GM15510 (cell line): ENCODE data around the gene SLC46A1.

Experiments used
- POLR2A ChIP-seq: IDR thresholded peaks from 3 replicates; pipeline ENCODE4 v1.6.1; 2011; ENCODE audit warnings: borderline replicate concordance; ENCODE audit not compliant: insufficient read length; ENCODE audit errors: extremely low read depth

SLC46A1 gene

DNA sequence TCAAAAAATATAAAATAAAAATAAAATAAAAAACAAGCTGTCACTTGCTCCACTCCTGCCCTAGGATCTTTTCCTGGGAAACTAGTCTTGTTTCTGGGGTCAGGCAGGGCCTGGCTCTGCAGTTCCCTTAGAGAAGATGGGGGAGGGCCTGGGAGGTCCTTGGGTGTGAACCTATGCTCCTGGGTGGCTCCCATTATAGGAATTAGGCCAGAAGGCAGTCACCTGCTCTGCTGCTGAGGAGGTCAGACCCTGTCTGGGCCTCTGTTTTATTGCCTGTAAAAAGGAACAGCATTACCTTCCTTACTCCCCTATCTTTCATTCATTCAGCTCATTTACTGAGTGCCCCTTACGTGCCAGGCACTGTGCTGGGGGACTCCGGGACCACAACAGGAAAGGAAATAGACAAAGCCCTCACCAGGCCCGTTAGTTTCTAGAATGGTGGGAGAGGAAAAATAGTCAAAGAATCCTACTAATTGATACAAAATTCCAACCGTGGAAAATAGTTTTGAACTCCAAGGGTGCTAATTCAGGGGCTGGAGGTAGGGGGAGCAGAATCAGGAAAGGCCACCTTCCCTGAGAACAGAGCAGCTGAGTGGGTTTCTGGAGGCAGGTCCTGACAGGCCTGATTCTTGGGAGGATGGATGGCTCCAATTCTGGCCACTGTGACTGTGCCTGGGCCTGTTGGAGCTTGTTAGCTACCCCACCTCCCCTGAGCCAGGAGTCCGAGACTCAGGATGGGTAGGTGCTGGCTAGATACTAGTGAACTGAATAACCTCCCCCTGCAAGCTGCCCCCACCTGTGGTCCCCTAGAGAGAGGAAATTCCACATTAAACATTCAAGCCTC lies 1.3 kb upstream of the SLC46A1 start:
- no peak for TF ChIP-seq POLR2A

DNA sequence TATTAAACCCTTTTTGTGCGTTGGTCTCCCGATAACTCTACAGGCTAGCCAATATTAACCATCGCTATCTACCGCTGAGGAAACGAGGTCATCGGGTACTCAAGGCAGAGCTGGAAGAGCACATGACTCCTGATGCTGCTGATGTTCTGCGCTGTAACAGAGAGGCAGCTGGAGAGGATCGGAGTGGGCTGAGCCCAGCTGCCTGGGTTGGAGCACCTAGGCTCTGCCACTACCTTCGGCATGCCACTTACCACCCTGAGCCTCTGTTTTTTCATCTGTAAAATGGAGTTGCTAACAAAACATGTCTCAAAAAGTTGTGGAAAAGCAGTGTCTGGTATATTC lies 432 bp upstream of the SLC46A1 start:
- TF ChIP-seq POLR2A: no peak

DNA sequence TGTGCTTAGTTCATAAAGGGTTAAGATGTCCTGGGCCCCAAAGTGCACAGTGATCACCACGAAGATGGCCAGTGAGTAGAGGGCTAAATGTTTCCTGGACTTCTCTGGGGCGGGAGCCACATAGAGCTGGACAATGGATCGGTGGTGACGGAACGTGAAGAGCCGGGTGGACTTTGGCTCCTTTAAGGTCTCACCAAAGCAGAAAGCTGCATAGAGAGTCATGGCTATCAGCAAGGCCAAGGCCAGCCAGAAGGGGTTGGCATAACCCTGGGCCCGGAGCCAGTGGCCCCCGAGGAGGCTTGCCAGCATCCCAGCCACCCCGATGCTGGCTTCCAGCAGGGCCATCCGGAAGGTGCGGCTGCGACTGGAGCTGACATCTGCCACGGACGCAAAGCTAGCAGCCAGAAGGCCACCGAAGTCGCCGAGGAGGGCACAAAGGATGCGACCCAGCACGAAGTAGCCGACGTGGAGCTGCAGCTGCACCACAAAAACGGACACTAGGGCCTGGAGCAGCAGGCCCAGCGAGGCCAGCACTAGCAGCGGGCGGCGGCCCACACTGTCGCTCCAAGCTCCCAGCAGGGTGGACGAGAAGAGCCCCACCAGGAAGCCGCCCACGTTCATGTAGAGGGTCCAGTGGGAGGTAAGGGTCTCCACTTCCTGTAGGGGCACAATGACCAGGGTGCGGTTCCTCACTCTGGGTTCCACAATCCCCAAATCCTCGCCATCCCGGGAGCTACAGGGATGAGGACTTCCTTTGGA lies 1.0 kb downstream of the SLC46A1 start:
- no peak for TF ChIP-seq POLR2A

DNA sequence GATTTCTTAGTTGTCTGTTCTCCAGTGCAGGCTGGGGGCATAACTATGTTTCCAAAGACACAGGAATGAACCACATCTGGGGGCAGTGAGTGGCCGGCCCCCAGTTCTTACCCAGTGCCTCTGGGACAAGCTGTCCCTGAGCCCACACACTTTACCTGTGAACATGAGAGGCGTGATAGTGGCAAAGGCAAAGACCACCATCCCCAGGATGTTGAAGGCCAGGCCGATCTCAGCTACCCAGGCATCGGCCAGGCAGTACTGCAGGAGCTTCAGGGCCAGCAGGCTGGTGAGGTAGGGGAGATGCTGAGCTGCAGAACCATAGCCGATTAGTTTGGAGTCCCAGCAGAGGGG lies 1.6 kb downstream of the SLC46A1 start:
- no peak for TF ChIP-seq POLR2A

DNA sequence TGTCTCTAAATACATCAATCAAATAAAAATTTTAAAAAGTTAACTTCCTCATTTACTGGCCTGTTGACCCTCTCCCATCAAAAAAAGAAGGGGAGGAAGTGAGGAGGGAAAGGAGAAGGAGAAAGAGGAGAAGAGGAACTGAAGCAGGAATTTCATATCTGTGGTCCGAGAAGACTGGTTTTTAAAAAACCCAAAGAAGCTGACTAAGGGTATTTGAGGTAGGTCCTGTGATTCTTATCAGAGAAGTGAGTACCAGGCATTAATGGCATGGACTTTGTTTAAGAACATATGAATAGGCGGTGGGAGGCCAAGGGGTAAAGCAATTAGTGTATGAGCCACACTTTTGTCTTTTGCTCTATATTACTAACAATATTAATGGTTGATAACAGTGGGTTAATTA lies 2.0 kb downstream of the SLC46A1 start:
- no peak for TF ChIP-seq POLR2A

DNA sequence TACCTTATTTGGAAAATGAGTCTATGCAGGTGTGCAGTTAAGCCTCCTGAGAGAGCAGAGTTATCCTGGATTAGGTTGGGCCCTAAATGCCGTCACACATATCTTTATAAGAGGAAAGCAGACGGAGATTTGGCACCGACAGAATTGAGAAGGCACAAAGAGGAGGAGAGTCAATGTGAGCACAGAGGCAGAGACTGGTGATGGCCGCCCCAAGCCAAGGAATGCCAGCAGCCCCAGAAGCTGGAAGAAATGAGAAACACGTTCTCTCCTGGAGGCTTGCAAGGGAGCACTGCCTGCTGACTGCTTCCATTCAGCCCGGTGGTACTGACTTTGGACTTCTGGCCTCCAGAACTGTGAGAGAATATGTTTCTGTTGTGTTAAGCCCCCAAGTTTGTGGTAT lies 3.2 kb downstream of the SLC46A1 start:
- no peak for TF ChIP-seq POLR2A

DNA sequence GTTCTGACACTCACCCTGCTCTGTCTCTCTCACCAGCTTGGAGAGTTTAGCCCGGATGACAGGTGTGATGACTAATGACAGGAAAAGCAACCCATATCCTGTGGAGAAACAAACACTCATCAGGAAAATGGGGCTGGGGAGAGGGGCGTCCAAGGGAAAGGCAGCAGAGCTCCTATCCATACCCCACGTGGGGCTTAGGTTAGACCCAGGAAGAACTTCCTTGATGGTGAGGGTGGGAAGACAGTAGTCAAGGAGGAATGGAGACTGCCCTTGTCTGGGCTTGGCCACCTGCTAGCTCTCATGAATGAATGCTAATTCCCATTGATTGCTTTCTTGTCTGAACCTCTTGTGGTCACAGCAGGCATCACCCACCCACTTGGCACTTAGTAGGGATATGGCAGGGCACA lies 3.8 kb downstream of the SLC46A1 start:
- TF ChIP-seq POLR2A: no peak

DNA sequence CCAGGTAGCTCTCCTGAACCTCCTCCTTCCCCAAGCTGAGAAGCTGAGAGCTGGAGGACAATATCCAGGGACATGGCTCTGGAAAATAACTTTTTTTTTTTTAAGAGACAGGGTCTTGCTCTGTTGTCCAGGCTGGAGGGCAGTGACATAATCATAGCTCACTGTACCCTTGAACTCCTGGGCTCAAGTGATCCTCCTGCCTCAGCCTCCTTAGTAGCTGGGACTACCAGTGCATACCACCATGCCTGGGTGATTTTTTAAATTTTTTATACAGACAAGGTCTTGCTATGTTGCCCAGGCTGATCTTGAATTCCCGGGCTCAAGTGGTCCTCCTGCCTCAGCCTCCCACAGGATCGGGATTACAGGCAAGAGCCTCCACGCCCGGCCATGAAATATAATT lies 6.2 kb downstream of the SLC46A1 start:
- TF ChIP-seq POLR2A: no peak

DNA sequence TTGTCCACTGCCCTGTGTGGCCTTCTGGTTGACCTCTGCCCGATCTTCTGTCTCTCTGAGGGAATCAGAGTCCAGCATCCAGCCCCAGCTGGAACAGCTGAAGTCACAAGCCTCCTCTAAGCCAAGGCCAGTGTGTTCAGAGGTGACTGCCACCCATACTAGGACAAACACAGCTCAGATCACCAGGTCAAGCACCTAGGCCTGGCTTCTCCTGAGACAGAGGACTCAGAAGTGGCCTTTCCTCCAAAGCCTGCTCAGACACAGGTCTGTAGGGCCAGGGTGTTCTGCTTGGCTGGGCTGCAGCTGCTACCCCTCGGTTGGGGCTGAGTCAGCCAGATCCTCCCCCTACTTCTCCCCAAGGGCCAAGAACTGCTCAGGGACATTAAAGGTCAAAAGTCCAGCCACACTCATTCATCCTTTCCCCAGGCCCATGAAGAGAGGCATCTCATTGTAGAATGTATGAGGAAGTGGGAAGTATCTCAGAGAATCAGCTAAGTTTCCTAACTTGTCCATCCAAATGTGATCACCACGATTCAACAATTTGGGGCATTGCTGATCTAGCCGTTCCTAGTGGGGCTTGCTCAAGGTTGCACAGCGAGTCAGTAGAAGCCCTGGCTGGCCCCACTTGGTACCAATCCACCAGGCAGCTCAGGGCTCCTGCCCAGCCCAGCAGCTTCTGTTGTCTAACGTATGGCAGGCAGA lies 7.6 kb downstream of the SLC46A1 start:
- no peak for TF ChIP-seq POLR2A

DNA sequence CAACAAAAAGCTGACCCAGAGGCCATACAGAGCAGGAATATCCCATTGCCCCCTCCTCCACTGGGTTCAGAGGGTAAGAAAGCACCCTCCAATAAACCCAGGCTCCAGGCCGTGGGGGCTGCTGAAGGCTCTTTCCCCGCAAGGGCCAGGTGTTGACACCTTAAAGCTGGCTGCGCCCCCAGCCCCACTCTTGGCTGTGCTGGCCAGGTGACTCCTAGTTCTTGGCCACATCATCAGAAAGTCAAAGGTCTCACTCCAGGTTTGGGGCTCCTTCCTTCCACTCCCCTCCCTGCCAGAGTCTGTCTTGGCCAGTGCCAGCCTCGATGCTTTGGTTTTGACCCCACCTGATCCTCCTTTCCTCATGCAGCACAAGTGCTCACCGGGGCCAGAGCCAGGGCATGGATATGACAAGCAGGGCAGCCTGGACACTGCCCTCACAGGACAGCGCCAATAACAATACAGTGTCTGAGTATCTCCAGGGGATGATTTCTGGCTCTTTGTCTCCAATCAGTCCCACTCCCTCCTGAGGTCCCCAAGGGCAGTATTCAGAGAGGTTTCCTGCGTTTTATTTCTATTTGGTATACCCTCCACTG lies 8.2 kb downstream of the SLC46A1 start:
- TF ChIP-seq POLR2A: no peak

DNA sequence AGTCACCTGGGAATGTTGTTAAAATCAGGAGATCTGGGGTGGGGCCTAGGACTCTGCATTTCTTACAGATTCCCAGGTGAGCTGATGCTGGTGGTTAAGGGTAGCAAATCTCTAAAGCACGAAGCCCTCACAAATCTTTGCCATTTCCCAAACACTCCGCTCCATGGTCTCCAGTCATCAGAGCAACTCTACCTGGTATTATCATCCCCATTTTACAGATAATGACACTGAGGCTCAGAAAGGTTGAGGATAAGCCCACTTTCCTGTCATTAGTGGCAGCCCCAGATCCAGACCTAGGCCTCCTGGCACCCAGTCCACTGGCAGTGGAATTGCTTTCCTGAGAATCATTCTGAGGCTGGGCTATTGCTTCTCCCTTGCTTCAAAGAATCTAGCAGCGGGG lies 8.7 kb downstream of the SLC46A1 start:
- TF ChIP-seq POLR2A: no peak

DNA sequence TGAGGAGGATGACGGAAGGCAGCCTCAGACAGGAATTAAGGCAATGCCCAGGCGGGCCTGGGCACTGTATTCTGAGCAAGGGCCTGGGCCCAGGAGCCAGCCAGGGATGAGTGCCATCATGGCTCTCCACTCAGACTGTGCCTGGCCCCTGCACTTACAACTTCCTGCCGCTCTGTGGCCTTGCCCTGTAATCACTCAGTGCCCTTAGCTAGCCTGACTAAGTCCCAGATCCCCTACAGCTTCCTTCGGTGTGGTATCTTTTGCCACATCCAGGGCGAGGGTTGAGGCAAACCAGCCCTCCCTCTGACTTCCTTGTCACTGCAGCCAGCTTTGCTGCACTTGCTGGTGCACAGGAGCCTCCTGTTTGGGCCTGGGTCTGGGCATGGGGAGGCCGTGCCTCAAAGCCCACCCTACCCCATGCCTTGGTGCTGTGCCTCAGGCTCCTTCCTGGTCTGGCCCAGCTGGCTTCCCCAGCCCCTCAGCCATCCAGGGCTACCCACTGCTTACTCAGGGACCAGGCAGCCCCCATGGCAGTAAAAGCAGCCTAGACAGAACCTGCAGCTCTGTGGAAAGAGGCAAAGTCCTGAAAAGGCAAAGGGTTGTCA lies 9.3 kb downstream of the SLC46A1 start:
- no peak for TF ChIP-seq POLR2A

DNA sequence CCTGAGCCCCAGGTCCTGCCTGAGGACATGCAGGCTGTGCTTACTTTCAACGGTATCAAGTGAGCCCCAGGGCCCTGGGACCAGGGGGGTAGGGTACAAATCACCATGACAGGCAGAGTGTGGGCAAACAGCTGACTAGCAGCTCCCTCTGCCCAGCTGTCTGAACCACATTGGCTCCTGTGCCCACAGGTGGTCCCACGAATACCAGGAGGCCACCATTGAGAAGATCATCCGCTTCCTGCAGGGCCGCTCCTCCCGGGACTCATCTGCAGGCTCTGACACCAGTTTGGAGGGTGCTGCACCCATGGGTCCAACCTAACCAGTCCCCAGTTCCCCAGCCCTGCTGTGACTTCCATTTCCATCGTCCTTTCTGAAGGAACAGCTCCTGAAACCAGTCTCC lies 10.0 kb downstream of the SLC46A1 start:
- no peak for TF ChIP-seq POLR2A

DNA sequence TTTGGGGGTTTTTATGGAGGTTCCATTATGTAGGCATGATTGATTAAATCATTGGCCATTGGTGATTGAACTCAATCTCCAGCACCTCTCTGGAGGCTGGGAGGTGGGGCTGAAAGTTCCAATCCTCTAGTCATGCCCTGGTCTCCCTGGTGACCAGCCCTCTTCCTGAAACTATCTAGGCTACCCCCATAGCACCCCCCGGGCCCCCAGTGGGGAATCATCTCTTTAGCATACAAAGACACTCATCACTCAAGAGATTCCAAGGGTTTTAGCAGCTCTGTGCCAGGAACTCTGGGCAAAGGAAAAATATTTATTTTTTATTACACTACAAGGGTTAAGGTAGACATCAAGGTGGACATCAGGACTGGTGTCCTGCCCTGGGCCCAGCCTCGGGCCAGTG lies 10.6 kb downstream of the SLC46A1 start:
- TF ChIP-seq POLR2A: no peak
